Testis (tissue), 2 donors: ENCODE results near the gene NME7.

Experiments used
- CTCF ChIP-seq, 3 experiments: fragments of 450-650 bp in 2 of 3; fragments of 200-600 bp in 1 of 3; sonication (generic) in 1 of 3; IDR thresholded peaks; one replicate each; pipeline ENCODE4 v1.5.1; 2016 to 2019; ENCODE audit warnings: antibody characterized with exemption in 3 of 3, mild to moderate bottlenecking in 2 of 3, moderate library complexity in 1 of 3
- POLR2A ChIP-seq: fragments of 450-650 bp; IDR thresholded peaks from one replicate; pipeline ENCODE4 v1.6.1; 2017; ENCODE audit warnings: antibody characterized with exemption, mild to moderate bottlenecking, moderate library complexity

DNA sequence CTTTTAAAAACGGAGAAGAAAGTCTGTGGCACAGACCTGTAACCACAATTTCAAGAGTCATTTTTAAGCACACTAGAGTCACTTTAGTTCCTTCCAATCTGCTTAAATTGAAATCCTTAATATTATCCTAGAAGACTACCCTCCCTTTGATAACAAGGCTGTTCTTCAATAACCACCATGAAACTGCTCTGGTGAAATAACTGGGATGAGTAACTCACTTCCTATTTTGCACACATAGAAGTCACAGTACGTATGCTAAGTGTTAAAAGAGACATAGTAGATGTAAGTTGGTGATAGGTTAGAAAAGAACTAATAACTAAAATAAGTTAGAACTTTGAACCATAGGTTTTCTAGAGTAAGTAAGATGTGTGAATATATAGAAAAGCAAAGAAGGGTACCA is 107.8 kb downstream of the NME7 start:
- TF ChIP-seq CTCF (IDR thresholded peaks at IDR 0.05) (no peak), POLR2A (no peak)
